BJ (cell line): ENCODE results near the gene AGBL4. TPM values are rescaled to one million over a fixed set of nuclear protein-coding genes. Genes with fewer than 3 reads are reported as not detected.

ENCODE experiments used
- CTCF ChIA-PET: fragments of 350-600 bp; formaldehyde crosslinking; extraction: SDS; loops from one replicate; lab custom pipeline; 2021; ENCODE audit warnings: antibody characterized with exemption, inconsistent platforms; lab: Yijun Ruan, JAX
- POLR2A ChIA-PET: fragments of 300-600 bp; sonication (Branson Sonifier 250); formaldehyde crosslinking; extraction: SDS; loops from one replicate; lab custom pipeline; 2021; ENCODE audit warnings: antibody characterized with exemption; lab: Charles Lee
- DNase-seq: peaks from one replicate; pipeline ENCODE4 v3.0.0-alpha.2; 2011; ENCODE audit warnings: low read depth
- H3K27me3 ChIP-seq: 2 replicates; pipeline ENCODE4 v1.6.0; 2011; ENCODE audit warnings: low read length; ENCODE audit not compliant: control insufficient read depth, insufficient read depth
- H3K36me3 ChIP-seq: 2 replicates; pipeline ENCODE4 v1.5.1; 2011; ENCODE audit warnings: low read length; ENCODE audit not compliant: control insufficient read depth, insufficient read depth
- H3K4me3 ChIP-seq: 2 replicates; pipeline ENCODE4 v1.5.1; 2011; ENCODE audit warnings: low read depth, mild to moderate bottlenecking, control low read depth, low read length
- polyA plus RNA-seq: library from polyadenylated mRNA; depleted of rRNA; stranded (reverse); fragments of >200 nt; gene quantifications from 2 replicates; pipeline ENCODE4 v1.2.3, GENCODE V29; 2011
- TF ChIP-seq, protein P1 (sequence below): IDR thresholded peaks from 2 replicates; pipeline ENCODE4 v1.5.1; 2011; ENCODE audit warnings: low read depth, mild to moderate bottlenecking, control low read depth, inconsistent platforms, low read length, moderate library complexity; ENCODE audit not compliant: insufficient read depth

The AGBL4 gene
- polyA plus RNA-seq, 1 experiment, result not detected

DNA sequence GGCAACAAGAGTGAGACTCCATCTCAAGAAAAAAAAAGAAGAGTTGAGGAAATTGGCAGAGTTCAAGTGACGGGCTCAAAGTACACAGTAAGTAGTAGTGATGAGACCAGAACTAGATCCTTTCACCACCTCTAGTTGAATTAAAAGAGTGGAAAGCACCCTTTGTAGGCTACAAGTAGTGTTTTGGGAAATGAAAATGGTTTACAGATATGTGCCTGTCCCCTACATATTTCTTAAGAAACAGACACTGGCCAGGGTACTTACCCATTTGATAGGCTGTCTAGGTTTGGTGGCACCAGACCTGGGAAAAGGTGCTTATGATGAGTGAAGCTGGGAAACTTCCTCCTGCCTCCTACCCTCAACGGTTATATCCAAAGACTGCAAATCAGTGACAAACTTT lies 1083.4 kb downstream of the AGBL4 start:
- ChIA-PET POLR2A (no interaction called here), CTCF (interaction anchor here (1.0 kb wide), 1 partner anchor 9 kb away, joined by 4 read pairs; no protein-coding TSS in a partner anchor)
- TF ChIP-seq, protein P1, sequence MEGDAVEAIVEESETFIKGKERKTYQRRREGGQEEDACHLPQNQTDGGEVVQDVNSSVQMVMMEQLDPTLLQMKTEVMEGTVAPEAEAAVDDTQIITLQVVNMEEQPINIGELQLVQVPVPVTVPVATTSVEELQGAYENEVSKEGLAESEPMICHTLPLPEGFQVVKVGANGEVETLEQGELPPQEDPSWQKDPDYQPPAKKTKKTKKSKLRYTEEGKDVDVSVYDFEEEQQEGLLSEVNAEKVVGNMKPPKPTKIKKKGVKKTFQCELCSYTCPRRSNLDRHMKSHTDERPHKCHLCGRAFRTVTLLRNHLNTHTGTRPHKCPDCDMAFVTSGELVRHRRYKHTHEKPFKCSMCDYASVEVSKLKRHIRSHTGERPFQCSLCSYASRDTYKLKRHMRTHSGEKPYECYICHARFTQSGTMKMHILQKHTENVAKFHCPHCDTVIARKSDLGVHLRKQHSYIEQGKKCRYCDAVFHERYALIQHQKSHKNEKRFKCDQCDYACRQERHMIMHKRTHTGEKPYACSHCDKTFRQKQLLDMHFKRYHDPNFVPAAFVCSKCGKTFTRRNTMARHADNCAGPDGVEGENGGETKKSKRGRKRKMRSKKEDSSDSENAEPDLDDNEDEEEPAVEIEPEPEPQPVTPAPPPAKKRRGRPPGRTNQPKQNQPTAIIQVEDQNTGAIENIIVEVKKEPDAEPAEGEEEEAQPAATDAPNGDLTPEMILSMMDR, result no peak
- DNase-seq, result no peak
- Histone ChIP-seq H3K4me3 (no peak overlapping the region), H3K27me3 (no peaks in the 10 kb centered on the region), H3K36me3 (no peaks in the 10 kb centered on the region)

DNA sequence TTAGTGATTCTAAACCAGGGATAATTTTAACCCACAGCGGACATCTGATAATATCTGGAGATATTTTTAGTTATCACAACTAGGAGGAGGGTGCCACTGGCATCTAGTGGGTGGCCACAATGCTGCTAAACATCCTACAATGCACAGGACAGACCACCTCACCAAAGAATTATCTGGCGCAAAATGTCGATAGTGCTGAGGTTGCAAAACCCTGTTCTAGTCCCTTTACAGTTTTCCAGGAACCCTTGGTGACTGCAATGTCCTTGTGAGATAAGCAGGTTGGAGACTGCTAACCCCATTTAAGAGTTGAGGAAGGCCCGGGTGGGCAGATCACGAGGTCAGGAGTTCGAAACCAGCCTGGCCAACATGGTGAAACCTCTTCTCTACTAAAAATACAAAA lies 1083.9 kb downstream of the AGBL4 start:
- Histone ChIP-seq H3K36me3 (no peaks in the 10 kb centered on the region), H3K27me3 (no peaks in the 10 kb centered on the region), H3K4me3 (no peak overlapping the region)
- CTCF ChIA-PET, result no interaction called here
- TF ChIP-seq, protein P1, result no peak
- DNase-seq, result no peak
- POLR2A ChIA-PET, result no interaction called here

DNA sequence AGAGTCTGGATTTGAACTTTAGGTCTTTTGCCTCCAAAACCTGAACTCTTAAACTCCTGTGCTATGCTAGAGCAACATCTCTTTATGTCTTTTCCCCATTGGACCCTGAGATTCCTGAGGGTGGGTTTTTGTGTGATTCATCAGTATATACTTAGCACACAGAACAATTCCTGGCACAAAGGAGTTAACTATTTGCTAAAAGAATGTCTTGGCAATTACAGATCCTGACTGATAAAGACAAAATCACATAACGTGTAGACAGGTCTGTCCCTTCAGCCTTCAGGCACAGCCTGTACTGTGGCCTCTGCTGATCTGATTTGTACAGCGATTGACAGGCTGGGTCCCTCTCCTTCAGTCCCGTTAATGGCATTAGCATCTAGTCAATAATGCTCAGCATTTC lies 1084.7 kb downstream of the AGBL4 start:
- CTCF ChIA-PET, result no interaction called here

DNA sequence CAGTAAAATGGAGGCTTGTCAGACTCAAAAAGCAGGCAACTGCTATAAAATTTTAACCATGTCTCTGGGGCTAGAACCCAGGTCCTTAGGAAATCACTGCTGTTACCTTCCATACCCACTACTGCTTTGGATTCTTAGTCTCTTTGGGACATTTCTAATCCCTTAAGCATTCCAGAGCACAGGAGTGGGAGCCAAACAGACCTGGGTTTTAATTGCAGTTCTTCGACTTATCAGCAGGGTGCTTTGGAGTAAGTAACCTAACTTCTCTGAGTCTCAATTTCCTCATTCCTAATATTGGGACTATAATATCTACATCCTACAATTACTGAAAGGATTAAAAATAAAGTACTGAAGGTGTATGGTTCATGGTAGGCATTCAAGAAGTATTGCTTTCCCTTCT lies 1086.0 kb downstream of the AGBL4 start:
- CTCF ChIA-PET, result no interaction called here
- Histone ChIP-seq H3K27me3 (no peaks in the 10 kb centered on the region), H3K4me3 (no peak overlapping the region), H3K36me3 (no peaks in the 10 kb centered on the region)
- POLR2A ChIA-PET, result no interaction called here
- DNase-seq, result no peak
- TF ChIP-seq, protein P1, result no peak

More for the DNA sequence above, 1084.7 kb downstream of the AGBL4 start:
- no peaks in the 10 kb centered on the region for H3K36me3 ChIP-seq
- TF ChIP-seq, protein P1, result no peak
- POLR2A ChIA-PET, result no interaction called here
- DNase-seq, result no peak
- no peak overlapping the region for H3K4me3 ChIP-seq
- H3K27me3 ChIP-seq, result no peaks in the 10 kb centered on the region

DNA sequence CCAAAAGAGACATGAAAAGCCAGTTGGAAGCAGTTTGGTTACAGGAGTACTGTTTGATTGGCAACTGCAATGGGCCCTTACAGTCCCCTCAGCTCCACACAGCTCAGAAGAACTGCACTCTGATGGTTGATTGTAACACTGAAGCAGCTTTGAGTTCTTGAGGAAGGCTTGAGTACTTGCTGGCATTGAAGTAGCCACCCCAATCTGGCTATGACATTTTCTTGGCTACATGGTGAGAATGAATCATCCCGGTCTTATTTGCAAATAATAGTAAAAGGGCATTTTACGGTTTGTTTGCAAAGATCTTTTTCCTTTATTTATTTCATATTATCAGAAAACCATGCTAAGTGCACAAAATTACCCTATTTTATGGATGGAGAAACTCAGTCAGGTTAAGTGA lies 1087.3 kb downstream of the AGBL4 start:
- CTCF ChIA-PET, result no interaction called here
- TF ChIP-seq, protein P1, result no peak
- no peak for DNase-seq
- H3K4me3 ChIP-seq, result no peak overlapping the region
- H3K27me3 ChIP-seq, result no peaks in the 10 kb centered on the region
- POLR2A ChIA-PET, result no interaction called here
- H3K36me3 ChIP-seq, result no peaks in the 10 kb centered on the region
